AG09309 (cell line): Measurements from ENCODE around the gene TNFRSF18.
"Not testable (repeated sequence)": the region's sequence is repeated elsewhere in the genome, so short reads cannot be mapped to it uniquely, and the experiment has no call there.

ENCODE experiments used
- DNase-seq: peaks from one replicate; pipeline ENCODE4 v3.0.0-alpha.2; 2010; ENCODE audit warnings: low read depth
- H3K4me3 ChIP-seq: 2 replicates; pipeline ENCODE4 v1.5.1; 2011; ENCODE audit warnings: mild to moderate bottlenecking, low read depth, low read length, moderate library complexity; ENCODE audit not compliant: control insufficient read depth
- CTCF ChIP-seq: IDR thresholded peaks from 2 replicates; pipeline ENCODE4 v1.5.1; 2011; ENCODE audit warnings: mild to moderate bottlenecking, low read depth, low read length, inconsistent platforms; ENCODE audit not compliant: insufficient read depth, control insufficient read depth; ENCODE audit errors: missing control alignments

TNFRSF18 gene

GRCh38 chr1:1178794-1179331 lies 27.5 kb downstream of the TNFRSF18 start:
- no peak for TF ChIP-seq CTCF
- DNase-seq = no peak
- H3K4me3 ChIP-seq = no peak overlapping the region

- no peak for DNase-seq
- no peak for TF ChIP-seq CTCF
- no peak overlapping the region for H3K4me3 ChIP-seq
Observed at GRCh38 chr1:1177452-1178206, 28.8 kb downstream of the TNFRSF18 start.

GRCh38 chr1:1176931-1177330 lies 29.5 kb downstream of the TNFRSF18 start:
- no peak for DNase-seq
- TF ChIP-seq CTCF = no peak
- no peak overlapping the region for H3K4me3 ChIP-seq

GRCh38 chr1:1176063-1176761 lies 30.2 kb downstream of the TNFRSF18 start:
- not testable (repeated sequence) for DNase-seq, H3K4me3 ChIP-seq

GRCh38 chr1:1175221-1176062 lies 30.9 kb downstream of the TNFRSF18 start:
- no peak overlapping the region for H3K4me3 ChIP-seq
- TF ChIP-seq CTCF = no peak
- DNase-seq = no peak

- H3K4me3 ChIP-seq = no peak within 1 kb of the TSS
- no peak for DNase-seq
- TF ChIP-seq CTCF = no peak
Observed at GRCh38 chr1:1173793-1174415, 32.5 kb downstream of the TNFRSF18 start, which contains the start of gene TTLL10. TSS of gene TTLL10 (plus strand) at chr1:1173880. CDS start at chr1:1179216, 5,336 bp downstream.
